IPS-18c (cell line): ENCODE measurements around the gene NPY2R.

Source experiments
- H3K4me3 ChIP-seq: 2 replicates; pipeline ENCODE4 v1.7.0; 2013; ENCODE audit warnings: low read depth, mild to moderate bottlenecking, low read length, moderate library complexity; ENCODE audit not compliant: insufficient read depth
- H3K9me3 ChIP-seq: one replicate; pipeline ENCODE4 v1.6.1; 2013; ENCODE audit warnings: mild to moderate bottlenecking, low read length, moderate library complexity; ENCODE audit not compliant: control insufficient read depth, insufficient read depth

Gene NPY2R

DNA sequence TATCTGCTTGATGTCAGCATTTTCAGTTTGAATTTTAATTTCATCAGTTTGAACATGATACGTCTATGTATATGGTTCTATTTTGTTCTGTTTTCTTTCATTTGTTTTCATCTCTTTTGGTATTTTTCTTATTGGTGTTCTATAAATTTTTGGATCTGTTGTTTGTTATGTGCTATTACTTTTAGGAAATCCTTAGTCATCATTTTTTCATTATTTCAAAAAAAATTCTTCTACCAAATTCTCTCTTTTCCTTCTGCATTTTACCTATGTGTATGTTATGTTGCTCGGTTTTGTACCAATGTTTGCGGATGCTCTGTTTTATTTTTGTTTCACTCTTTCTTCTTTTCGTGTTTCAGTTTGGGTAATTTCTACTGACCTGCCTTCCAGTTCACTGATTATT is 32.8 kb downstream of the NPY2R start:
- Histone ChIP-seq H3K9me3 (no peaks in the 10 kb centered on the region), H3K4me3 (no peak overlapping the region)

DNA sequence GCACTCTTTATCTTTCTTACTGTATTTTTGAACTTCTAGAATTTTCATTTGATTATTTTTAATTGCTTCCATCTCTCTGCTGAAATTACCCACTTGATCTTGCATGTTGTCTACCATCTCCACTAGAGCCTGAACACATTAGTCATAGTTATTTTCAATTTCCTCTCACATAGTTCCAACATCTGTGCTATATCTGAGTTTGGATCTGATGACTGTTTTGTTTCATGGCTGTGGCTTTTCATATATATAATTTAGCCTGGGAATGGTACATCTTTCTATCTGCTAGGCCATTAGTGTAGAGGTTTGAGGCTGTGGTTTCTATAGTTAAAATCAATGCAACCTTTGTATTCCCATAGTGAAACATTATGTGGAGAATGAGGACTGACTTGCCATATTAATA is 33.2 kb downstream of the NPY2R start:
- H3K9me3 ChIP-seq: no peaks in the 10 kb centered on the region
- no peak overlapping the region for H3K4me3 ChIP-seq

DNA sequence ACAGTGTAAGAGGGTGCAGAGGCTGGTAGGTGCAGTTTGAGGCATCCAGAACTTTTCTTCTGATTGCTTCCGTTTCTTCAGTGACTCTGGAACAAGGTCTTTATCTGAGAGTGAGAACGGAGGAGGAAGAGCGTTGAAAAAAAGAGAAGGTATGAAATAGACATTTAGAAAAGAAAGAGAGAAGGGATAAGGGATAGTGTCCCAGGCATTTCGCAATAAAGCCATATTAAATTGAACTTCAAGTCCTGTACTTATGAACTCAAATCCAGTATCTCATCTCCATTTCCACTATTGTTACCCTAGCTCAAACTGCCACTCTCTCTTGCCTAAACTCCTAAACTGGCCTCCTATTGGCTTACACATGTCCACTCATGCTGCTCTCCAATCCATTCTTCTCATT is 36.7 kb downstream of the NPY2R start:
- H3K4me3 ChIP-seq: no peak overlapping the region
- H3K9me3 ChIP-seq: no peaks in the 10 kb centered on the region

DNA sequence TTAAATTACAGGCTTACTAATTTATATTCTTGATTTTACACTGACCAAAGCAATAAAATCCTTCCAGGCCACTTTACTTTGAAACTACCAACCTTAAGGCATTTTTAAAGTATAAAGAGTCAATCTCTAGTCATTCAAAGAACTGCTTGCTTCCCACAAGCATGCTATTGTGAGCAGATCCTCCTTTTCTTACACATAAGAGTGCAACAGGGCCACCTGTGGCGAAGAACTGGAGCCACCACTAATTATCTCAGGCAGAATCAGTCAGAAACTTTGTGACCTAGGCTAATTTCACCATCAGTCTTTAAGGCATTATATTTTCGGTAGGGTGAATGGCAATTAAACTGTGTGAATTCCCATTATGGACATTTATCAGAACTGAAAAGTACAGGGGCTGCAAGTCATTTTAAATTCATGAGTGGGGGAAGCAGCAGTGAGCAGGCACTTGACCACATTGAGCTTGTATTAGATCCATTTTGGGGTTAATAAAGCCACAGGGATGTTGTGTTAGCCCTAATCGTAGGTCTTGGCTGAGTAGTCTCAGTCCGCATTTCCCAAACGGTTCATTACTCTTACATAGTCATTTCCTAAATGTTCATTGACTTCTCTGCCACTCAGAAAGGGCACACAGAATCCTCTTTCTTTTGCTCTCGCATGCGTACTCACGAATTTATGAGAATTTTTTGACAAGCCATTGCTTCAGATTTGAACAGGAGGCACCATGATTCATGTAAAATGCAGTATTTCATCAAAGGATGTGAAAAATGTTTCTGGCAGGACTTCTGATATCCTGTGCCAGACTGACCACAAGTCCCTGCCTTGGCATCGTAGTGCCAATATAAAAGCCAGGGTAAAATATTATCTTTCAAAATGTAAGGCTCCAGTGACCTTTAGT is 39.8 kb downstream of the NPY2R start:
- H3K4me3 ChIP-seq: no peak overlapping the region
- no peaks in the 10 kb centered on the region for H3K9me3 ChIP-seq

DNA sequence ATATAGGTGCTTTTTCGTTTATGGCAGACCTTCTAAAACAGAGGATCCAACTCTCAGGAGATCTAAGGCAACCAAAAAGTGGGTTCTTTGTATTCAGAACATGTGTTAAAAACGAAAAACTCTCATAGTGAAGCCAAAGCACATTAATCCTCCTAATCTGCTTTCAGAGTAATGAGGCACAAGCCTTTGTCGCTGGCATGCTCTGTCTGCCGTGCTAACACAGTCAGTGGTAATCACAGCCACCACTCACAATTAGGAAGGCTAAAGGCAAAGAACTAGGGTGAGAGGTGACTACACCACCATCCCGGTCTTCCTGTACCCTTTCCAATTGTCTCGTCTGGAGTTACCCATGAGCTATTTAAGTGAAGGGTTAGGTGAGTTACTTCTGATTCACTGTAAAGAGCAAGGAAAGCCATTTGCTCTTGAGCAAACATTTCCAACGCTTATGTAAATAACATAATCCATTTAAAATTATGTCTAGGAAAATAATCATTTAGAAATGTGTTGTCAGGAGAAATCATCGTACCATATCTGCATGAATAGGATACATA is 40.7 kb downstream of the NPY2R start:
- H3K9me3 ChIP-seq: no peaks in the 10 kb centered on the region
- H3K4me3 ChIP-seq: no peak overlapping the region

DNA sequence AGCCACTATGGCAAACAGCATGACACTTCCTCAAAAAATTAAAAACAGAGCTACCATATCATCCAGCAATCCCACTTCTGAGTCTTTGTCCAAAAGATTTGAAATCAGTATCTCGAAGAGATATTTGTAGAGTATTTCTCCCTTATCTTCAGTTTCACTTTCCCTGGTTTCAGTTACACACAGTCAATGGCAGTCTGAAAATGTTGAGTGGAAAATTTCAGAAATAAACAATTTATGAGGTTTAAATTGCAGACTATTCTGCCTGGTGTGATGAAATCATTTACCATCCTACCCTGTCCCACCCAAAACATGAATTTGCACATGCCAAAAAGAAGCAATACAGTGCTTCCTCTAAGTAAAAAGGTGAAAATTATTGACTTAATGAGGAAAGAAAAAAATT is 43.9 kb downstream of the NPY2R start:
- Histone ChIP-seq H3K9me3 (no peaks in the 10 kb centered on the region), H3K4me3 (no peak overlapping the region)

DNA sequence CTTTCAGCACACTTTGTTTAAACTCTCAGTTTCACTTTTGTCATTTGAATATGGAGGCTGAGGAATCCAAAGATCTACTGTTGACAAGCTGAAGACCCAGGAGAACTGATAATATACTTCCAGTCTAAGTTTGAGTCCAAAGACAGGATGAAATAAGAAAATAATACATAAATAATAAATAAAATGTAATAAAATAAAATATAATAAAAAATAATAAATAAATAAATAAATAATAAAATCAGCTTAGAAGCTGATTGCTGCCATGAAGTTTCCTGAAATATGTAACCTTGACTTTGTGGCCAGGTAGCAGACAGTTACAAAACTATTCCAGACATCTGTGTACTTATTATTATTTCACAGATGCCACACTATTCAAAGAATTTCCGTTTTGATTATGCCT is 55.0 kb downstream of the NPY2R start:
- no peaks in the 10 kb centered on the region for H3K9me3 ChIP-seq
- no peak overlapping the region for H3K4me3 ChIP-seq

DNA sequence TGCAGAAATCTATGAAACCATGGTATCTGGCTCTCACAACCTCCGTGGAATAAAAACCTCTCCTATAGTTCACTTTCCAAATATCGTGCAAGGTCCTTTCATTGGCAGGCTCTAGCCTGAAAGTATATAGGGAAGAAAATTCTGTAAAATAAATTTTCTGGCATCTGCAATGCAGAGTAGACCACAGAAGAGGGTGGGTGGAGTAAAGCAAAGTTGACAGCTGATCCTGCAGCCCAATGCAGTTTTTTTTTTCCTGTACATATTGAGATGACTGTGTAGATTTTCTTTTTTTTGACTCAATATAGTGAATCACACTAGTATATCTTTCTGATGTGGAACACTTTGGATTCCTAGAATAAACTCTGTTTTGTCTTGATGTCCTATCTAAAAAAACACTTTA is 56.7 kb downstream of the NPY2R start:
- Histone ChIP-seq H3K4me3 (no peak overlapping the region), H3K9me3 (no peaks in the 10 kb centered on the region)
